LNCAP (cell line): ENCODE measurements around the gene SPACA1.

ENCODE experiments used
- CTCF ChIP-seq: fragments of 450-650 bp; IDR thresholded peaks from 2 replicates; pipeline ENCODE4 v1.5.1; 2017; ENCODE audit warnings: mild to moderate bottlenecking

SPACA1 gene, protein sequence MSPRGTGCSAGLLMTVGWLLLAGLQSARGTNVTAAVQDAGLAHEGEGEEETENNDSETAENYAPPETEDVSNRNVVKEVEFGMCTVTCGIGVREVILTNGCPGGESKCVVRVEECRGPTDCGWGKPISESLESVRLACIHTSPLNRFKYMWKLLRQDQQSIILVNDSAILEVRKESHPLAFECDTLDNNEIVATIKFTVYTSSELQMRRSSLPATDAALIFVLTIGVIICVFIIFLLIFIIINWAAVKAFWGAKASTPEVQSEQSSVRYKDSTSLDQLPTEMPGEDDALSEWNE

DNA sequence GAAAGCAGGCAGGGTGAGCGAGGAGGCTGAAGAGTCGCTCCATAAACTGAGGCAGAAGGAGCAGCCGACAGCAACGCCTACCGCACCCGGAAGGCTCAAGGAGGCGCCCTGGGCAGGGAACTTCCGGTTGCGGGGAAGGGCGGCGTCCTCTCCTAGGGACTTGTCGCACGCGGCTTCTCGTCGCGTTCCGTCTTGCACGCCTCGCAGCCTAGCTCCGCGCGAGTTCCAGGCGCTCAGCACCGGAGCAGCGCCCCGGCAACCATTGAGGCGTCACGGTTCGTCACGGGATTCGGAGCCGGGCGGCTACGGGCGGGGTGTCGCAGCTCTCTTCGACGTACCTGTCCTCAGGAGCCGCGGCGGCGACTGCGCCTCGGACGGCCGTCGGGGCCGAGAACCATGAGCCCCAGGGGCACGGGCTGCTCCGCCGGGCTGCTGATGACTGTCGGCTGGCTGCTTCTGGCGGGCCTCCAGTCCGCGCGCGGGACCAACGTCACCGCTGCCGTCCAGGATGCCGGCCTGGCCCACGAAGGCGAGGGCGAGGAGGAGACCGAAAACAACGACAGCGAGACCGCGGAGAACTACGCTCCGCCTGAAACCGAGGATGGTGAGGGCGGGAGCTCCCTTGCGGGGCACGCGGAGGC lies at the start of gene SPACA1:
SPACA1 (plus strand) TSS at position 332 of the 641 bp plus-strand sequence; CDS start at position 397, 65 bp downstream.
- TF ChIP-seq CTCF: no peak

DNA sequence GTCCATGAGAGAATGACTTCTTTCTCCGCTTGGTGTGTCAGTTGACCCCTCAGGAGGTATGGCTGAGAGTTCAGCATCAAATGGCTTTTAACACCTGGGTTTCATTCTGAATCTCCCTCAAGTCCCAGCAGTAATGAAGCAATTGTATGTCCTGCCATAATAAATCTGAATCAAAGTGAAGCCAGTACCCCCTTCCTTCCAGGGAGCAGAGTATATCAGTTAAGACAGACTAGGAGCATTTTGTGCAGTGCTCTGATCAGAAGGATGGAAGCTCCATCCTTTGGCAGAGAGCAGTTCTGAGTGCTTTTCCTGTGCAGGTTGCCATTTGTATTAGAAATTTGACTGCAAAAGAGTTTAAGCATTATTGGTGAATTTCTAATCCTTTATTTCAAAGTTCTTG lies 46.9 kb upstream of the SPACA1 start:
- no peak for TF ChIP-seq CTCF

- no peak for TF ChIP-seq CTCF
Observed at GRCh38 chr6:88004707-88005106, 42.9 kb upstream of the SPACA1 start.

DNA sequence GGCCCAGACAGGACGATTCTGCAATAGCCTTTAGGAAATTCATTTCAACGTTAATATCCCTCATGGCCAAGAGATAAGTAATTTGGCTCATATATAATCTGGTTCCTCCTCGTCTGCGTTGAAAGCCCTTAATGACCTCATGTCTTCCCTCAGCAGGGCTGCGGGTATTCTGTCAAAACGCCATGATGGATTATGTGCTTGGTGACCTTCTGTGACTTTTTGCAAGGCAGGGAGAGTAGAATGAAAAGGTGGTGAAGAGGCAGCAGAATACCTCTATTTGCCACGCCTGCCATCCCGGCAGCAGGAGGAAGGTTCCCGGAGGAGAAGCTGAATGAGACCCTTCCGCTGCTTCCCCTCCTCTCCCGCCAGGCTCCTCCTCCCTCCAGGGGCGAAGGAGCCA lies 41.1 kb upstream of the SPACA1 start:
- TF ChIP-seq CTCF: no peak

DNA sequence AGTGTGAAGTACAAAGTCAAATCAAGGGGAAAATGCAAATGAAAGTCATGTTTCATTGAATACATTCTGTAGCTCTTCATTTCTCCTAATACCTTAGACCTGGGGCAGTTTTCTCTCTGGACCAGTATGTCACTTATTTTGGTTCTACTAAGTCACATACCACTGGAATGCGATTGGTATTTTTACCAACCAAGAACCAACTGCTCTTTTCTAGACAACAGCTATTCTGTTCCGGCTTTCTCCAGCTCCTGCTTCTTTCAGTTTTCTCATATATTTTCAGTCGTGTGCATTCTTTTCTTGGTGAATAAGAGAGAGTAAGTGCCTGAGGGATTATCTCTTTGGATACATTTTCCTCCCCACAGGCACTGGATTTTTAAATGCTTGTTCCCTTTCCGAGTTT lies 39.2 kb upstream of the SPACA1 start:
- no peak for TF ChIP-seq CTCF

DNA sequence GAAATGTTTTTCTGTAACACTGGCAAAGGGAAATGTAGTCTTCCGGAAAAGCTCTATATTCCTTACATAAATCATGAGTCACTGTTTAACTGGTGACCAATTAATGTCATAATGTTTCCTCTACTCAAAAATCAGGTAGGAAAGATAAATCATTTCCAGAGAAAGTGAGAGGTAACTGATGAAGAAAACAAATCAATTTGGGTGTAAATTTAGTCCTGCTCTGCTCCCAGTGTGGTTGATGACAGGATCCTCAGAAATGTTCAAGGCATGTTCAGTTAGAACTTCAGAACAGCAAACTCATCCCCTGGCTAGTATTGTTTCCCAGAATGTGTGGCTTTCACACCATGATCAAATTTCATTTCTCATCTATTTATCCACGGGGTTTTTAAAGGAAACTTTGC lies 38.8 kb upstream of the SPACA1 start:
- TF ChIP-seq CTCF: no peak

- no peak for TF ChIP-seq CTCF
Observed at GRCh38 chr6:88013015-88013414, 34.6 kb upstream of the SPACA1 start.
